Stomach (tissue), 4 donors: ENCODE data around the gene SLC38A3.

Experiments
- POLR2A ChIP-seq, 4 donors: fragments of 450-650 bp; IDR thresholded peaks; one replicate each; pipeline ENCODE4 v1.6.1; 2016; ENCODE audit warnings: antibody characterized with exemption in 4 of 4, control low read depth in 2 of 4, mild to moderate bottlenecking in 1 of 4, moderate library complexity in 1 of 4
- TF ChIP-seq, protein P1 (sequence below), 7 experiments: fragments of 450-650 bp in 4 of 7; fragments of 200-600 bp in 3 of 7; sonication (generic) in 3 of 7; IDR thresholded peaks; one replicate each; pipeline ENCODE4 v1.5.1; 2016 to 2019; ENCODE audit warnings: antibody characterized with exemption in 7 of 7, control low read depth in 2 of 7, mild to moderate bottlenecking in 1 of 7

DNA sequence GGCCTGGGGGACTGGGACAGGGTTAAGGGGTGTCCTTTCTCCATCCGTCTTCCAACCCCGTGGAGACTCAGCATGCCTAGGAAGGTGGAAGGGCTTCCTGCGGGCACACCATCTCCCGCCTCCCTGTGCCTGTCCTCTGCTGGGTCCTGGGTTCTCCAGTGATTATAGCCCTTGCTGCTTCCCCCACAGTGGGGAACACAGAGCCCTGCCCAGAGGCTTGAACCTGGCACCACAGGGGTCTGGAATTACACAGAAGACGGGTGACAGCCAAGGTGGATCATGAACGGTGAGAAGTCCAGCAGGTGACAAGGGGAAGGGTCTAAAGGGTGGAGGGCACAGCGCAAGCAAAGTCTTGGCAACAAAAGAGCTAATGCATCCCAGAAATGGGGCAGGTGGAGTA, 57.7 kb downstream of the SLC38A3 start:
- TF ChIP-seq, protein P1, sequence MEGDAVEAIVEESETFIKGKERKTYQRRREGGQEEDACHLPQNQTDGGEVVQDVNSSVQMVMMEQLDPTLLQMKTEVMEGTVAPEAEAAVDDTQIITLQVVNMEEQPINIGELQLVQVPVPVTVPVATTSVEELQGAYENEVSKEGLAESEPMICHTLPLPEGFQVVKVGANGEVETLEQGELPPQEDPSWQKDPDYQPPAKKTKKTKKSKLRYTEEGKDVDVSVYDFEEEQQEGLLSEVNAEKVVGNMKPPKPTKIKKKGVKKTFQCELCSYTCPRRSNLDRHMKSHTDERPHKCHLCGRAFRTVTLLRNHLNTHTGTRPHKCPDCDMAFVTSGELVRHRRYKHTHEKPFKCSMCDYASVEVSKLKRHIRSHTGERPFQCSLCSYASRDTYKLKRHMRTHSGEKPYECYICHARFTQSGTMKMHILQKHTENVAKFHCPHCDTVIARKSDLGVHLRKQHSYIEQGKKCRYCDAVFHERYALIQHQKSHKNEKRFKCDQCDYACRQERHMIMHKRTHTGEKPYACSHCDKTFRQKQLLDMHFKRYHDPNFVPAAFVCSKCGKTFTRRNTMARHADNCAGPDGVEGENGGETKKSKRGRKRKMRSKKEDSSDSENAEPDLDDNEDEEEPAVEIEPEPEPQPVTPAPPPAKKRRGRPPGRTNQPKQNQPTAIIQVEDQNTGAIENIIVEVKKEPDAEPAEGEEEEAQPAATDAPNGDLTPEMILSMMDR (IDR thresholded peaks at IDR 0.05), result no peak
- no peak for TF ChIP-seq POLR2A (IDR thresholded peaks at IDR 0.05)
